A549 (cell line): ENCODE measurements around the gene XRRA1. TPM values are rescaled to one million over a fixed set of nuclear protein-coding genes. Genes with fewer than 3 reads are reported as not detected.

Experiments used
- ATAC-seq, 2 experiments: fragments of 200-7000 bp in 1 of 2; fragments of >200 bp in 1 of 2; cut with Nextera tagmentation in 1 of 2; cut with Tn5 transposase in 1 of 2; 3 replicates each; pipeline versions ENCODE4 v1.8.0 to v1.9.1; 2018 to 2020; ENCODE audit warnings: mild to moderate bottlenecking in 1 of 2, moderate library complexity in 1 of 2
- CTCF ChIA-PET: fragments of 300-600 bp; sonication (Branson Sonifier 250); formaldehyde crosslinking; extraction: SDS; loops from one replicate; lab custom pipeline; 2021; ENCODE audit warnings: antibody characterized with exemption, inconsistent platforms; lab: Yijun Ruan, JAX
- POLR2A ChIA-PET: fragments of 350-600 bp; formaldehyde crosslinking; extraction: SDS; loops from one replicate; lab custom pipeline; 2021; ENCODE audit warnings: antibody characterized with exemption, inconsistent platforms; lab: Yijun Ruan, JAX
- DNase-seq, 2 experiments: peaks; one replicate each; pipeline versions ENCODE4 v3.0.0 to v3.0.0-alpha.2; 2011 to 2016; ENCODE audit warnings: low read depth in 1 of 2, low spot score in 1 of 2
- FAIRE-seq: peaks from 2 replicates; lab custom pipeline; 2011; peaks lifted over from hg19 to GRCh38; lab: Jason Lieb, UNC
- H3K27ac ChIP-seq, 2 experiments: fragments of >200 bp; sonication (Bioruptor Twin); formaldehyde crosslinking; 3 replicates each; pipeline ENCODE4 v1.5.1; 2016 to 2017
- H3K4me1 ChIP-seq: fragments of >200 bp; sonication (Bioruptor Twin); formaldehyde crosslinking; 3 replicates; pipeline ENCODE4 v1.6.1; 2016
- H3K4me2 ChIP-seq: fragments of >200 bp; sonication (Bioruptor Twin); formaldehyde crosslinking; 3 replicates; pipeline ENCODE4 v1.6.1; 2016
- H3K4me3 ChIP-seq: fragments of >200 bp; sonication (Bioruptor Twin); formaldehyde crosslinking; 3 replicates; pipeline ENCODE4 v1.5.1; 2016
- H3K9me3 ChIP-seq: fragments of >200 bp; sonication (Bioruptor Twin); formaldehyde crosslinking; 3 replicates; pipeline ENCODE4 v1.6.1; 2016
- BCL3 ChIP-seq: fragments of >200 bp; sonication (Bioruptor Twin); formaldehyde crosslinking; IDR thresholded peaks from 3 replicates; pipeline ENCODE4 v1.6.1; 2016
- BHLHE40 ChIP-seq: IDR thresholded peaks from 2 replicates; pipeline ENCODE4 v1.6.1; 2012; ENCODE audit warnings: low read depth, low read length, inconsistent platforms
- CBX8 ChIP-seq: fragments of 200-600 bp; sonication (generic); IDR thresholded peaks from 2 replicates; pipeline ENCODE4 v1.6.1; 2016
- CHD2 ChIP-seq: fragments of 150-350 bp; IDR thresholded peaks from 2 replicates; pipeline ENCODE4 v1.6.1; 2014; ENCODE audit warnings: low read length; ENCODE audit not compliant: partially characterized antibody
- CTCF ChIP-seq: fragments of >200 bp; sonication (Bioruptor Twin); formaldehyde crosslinking; IDR thresholded peaks from 3 replicates; pipeline ENCODE4 v1.5.1; 2016
- EHF ChIP-seq: fragments of 250-450 bp; sonication (Bioruptor Pico); IDR thresholded peaks from 2 replicates; pipeline ENCODE4 v1.5.0; 2020; ENCODE audit warnings: mild to moderate bottlenecking
- EP300 ChIP-seq, 2 experiments: fragments of >200 bp; sonication (Bioruptor Twin); formaldehyde crosslinking; IDR thresholded peaks; 2 replicates in 1 of 2; 3 replicates in 1 of 2; pipeline ENCODE4 v1.6.1; 2016 to 2017
- ESRRA ChIP-seq: fragments of 150-350 bp; IDR thresholded peaks from 2 replicates; pipeline ENCODE4 v1.6.1; 2014; ENCODE audit warnings: mild to moderate bottlenecking, low read length, borderline replicate concordance
- FOSL2 ChIP-seq, 2 experiments: fragments of 450-650 bp in 1 of 2; fragments of >200 bp in 1 of 2; sonication (Bioruptor Twin) in 1 of 2; formaldehyde crosslinking; IDR thresholded peaks; 2 replicates each; pipeline versions ENCODE4 v1.5.0 to v1.6.1; 2016 to 2020; ENCODE audit warnings: mild to moderate bottlenecking in 1 of 2, moderate library complexity in 1 of 2
- GATA3 ChIP-seq: IDR thresholded peaks from 2 replicates; pipeline ENCODE4 v1.6.1; 2012; ENCODE audit warnings: borderline replicate concordance
- HES2 ChIP-seq: fragments of >200 bp; sonication (Bioruptor Twin); formaldehyde crosslinking; IDR thresholded peaks from 2 replicates; pipeline ENCODE4 v1.6.1; 2016
- HEYL ChIP-seq: fragments of 250-450 bp; sonication (Bioruptor Pico); IDR thresholded peaks from 2 replicates; pipeline ENCODE4 v1.8.0; 2021; ENCODE audit warnings: mild to moderate bottlenecking, moderate library complexity
- HOXB5 ChIP-seq: fragments of 250-450 bp; sonication (Bioruptor Pico); IDR thresholded peaks from 2 replicates; pipeline ENCODE4 v1.5.0; 2020; ENCODE audit warnings: mild to moderate bottlenecking, moderate library complexity
- JUN ChIP-seq, 2 experiments: fragments of >200 bp; sonication (Bioruptor Twin); formaldehyde crosslinking; IDR thresholded peaks; 2 replicates in 1 of 2; 3 replicates in 1 of 2; pipeline ENCODE4 v1.6.1; 2016 to 2017
- JUNB ChIP-seq: fragments of >200 bp; sonication (Bioruptor Twin); formaldehyde crosslinking; IDR thresholded peaks from 2 replicates; pipeline ENCODE4 v1.6.1; 2016
- KDM1A ChIP-seq: fragments of 200-600 bp; sonication (generic); IDR thresholded peaks from 2 replicates; pipeline ENCODE4 v1.6.1; 2016; ENCODE audit warnings: low read depth, mild to moderate bottlenecking
- MAFK ChIP-seq: fragments of 450-650 bp; IDR thresholded peaks from 2 replicates; pipeline ENCODE4 v1.6.1; 2014; ENCODE audit not compliant: partially characterized antibody
- POLR2A ChIP-seq: IDR thresholded peaks from 2 replicates; pipeline ENCODE4 v1.6.1; 2012; ENCODE audit warnings: mild to moderate bottlenecking, low read length
- POLR2AphosphoS2 ChIP-seq: conservative IDR thresholded peaks from 2 replicates; pipeline ENCODE4 v1.6.1; 2012; ENCODE audit warnings: low read length, improper control_type of control experiment, inconsistent platforms
- RAD21 ChIP-seq, 2 experiments: fragments of >200 bp in 1 of 2; sonication (Bioruptor Twin) in 1 of 2; formaldehyde crosslinking in 1 of 2; IDR thresholded peaks in 1 of 2; conservative IDR thresholded peaks in 1 of 2; 2 replicates in 1 of 2; 3 replicates in 1 of 2; pipeline ENCODE4 v1.6.1; 2012 to 2018; ENCODE audit warnings: inconsistent platforms in 1 of 2
- RARB ChIP-seq: fragments of 250-450 bp; sonication (Bioruptor Pico); IDR thresholded peaks from 2 replicates; pipeline ENCODE4 v1.8.0; 2021; ENCODE audit warnings: mild to moderate bottlenecking, moderate library complexity
- RCOR1 ChIP-seq: fragments of 150-350 bp; IDR thresholded peaks from 2 replicates; pipeline ENCODE4 v1.6.1; 2014; ENCODE audit warnings: antibody characterized with exemption, low read length, low read depth
- RFX5 ChIP-seq: fragments of 450-650 bp; IDR thresholded peaks from 2 replicates; pipeline ENCODE4 v1.7.1; 2014; ENCODE audit warnings: antibody characterized with exemption, mild to moderate bottlenecking, moderate library complexity
- SMC3 ChIP-seq: fragments of >200 bp; sonication (Bioruptor Twin); formaldehyde crosslinking; IDR thresholded peaks from 3 replicates; pipeline ENCODE4 v1.6.1; 2018; ENCODE audit warnings: inconsistent platforms
- USF2 ChIP-seq: fragments of 450-650 bp; IDR thresholded peaks from 2 replicates; pipeline ENCODE4 v1.6.1; 2014; ENCODE audit warnings: antibody characterized with exemption
- ZFP36 ChIP-seq: fragments of 450-650 bp; IDR thresholded peaks from 2 replicates; pipeline ENCODE4 v1.6.1; 2014; ENCODE audit warnings: borderline replicate concordance; ENCODE audit not compliant: partially characterized antibody
- ZSCAN20 ChIP-seq: fragments of 250-450 bp; sonication (Bioruptor Pico); IDR thresholded peaks from 2 replicates; pipeline ENCODE4 v1.8.0; 2022; ENCODE audit warnings: mild to moderate bottlenecking, moderate library complexity
- WGBS: methylation state at CpG from one replicate; pipeline ENCODE4 v1.1.6; 2017; ENCODE audit errors: missing lambda C conversion rate; 5-methylcytosine and 5-hydroxymethylcytosine counted together
- polyA plus RNA-seq, 4 experiments: library from polyadenylated mRNA; depleted of rRNA in 3 of 4; stranded (reverse); fragments of >200 nt; fragmentation: RNase III in 1 of 4; extraction: RNeasy Plus Mini Kit Qiagen cat#74134 plus additional on column Dnase treatment in 1 of 4; gene quantifications; 2 replicates in 3 of 4; 3 replicates in 1 of 4; pipeline ENCODE4 v1.2.3, GENCODE V29; 2011 to 2017

The XRRA1 gene
- polyA plus RNA-seq, 2 of the 4 experiments (the other 2 are of a cell fraction), result 6.6 to 10.6 TPM

GRCh38 chr11:74984730-74985129 lies 35.8 kb upstream of the XRRA1 start:
- no peak for ATAC-seq
- no peak overlapping the region for H3K4me2 ChIP-seq
- H3K27ac ChIP-seq, result no peak overlapping the region
- TF ChIP-seq JUNB (no peak), FOSL2 (IDR thresholded peaks at IDR 0.05) (no peak), FOSL2 (CRISPR knock-in tag; IDR thresholded peaks at IDR 0.05) (no peak), JUN (IDR thresholded peaks at IDR 0.05) (no peak), MAFK (no peak), RARB (no peak), BCL3 (no peak), RAD21 (conservative IDR thresholded peaks at IDR 0.05 in 1 of 2, IDR thresholded peaks at IDR 0.05 in 1 of 2) (no peak), EP300 (IDR thresholded peaks at IDR 0.05) (no peak), ZFP36 (no peak), CHD2 (no peak), HEYL (CRISPR knock-in tag) (no peak), SMC3 (no peak), CTCF (no peak)
- TF ChIP-seq, all 56 proteins: peak for 0
- DNase-seq, result no peak
- no peaks in the 10 kb centered on the region for H3K9me3 ChIP-seq
- CTCF ChIA-PET, result interaction anchor here (1.3 kb wide), 1 partner anchor 424 kb away, joined by 3 read pairs; no protein-coding TSS in a partner anchor
- H3K4me1 ChIP-seq, result peaks cover 7% of the 10 kb centered on the region; the same call in 2 of the 3 replicates
- H3K4me3 ChIP-seq, result no peak overlapping the region
- no peak for FAIRE-seq
- WGBS, result 84% methylated on average over 2 of the region's 2 CpGs
- POLR2A ChIA-PET, result no interaction called here

- Histone ChIP-seq H3K4me2 (no peak overlapping the region), H3K4me1 (0 out of 3 replicates have a peak, but pooled peaks cover 3% of the 10 kb centered on the region), H3K9me3 (no peaks in the 10 kb centered on the region), H3K27ac (no peak overlapping the region), H3K4me3 (no peak overlapping the region)
- ATAC-seq (no peak), FAIRE-seq (no peak), DNase-seq (no peak)
- TF ChIP-seq GATA3 (no peak), ESRRA (no peak), BHLHE40 (no peak), USF2 (no peak), EP300 (IDR thresholded peaks at IDR 0.05) (no peak), POLR2A (no peak)
- ChIA-PET POLR2A (no interaction called here), CTCF (no interaction called here)
- 89% methylated on average over 3 of the region's 3 CpGs for WGBS
These were observed 35.2 kb upstream of the XRRA1 start for GRCh38 chr11:74984070-74984469.

GRCh38 chr11:74981888-74982287 lies 33.0 kb upstream of the XRRA1 start:
- Histone ChIP-seq H3K9me3 (no peaks in the 10 kb centered on the region), H3K4me2 (no peak overlapping the region)
- FAIRE-seq, result no peak
- no peak for ATAC-seq
- no peak for TF ChIP-seq HEYL (CRISPR knock-in tag)
- TF ChIP-seq HOXB5 (CRISPR knock-in tag), result no peak
- no peak for TF ChIP-seq ZFP36
- no peak for TF ChIP-seq CBX8
- TF ChIP-seq RAD21 (conservative IDR thresholded peaks at IDR 0.05 in 1 of 2, IDR thresholded peaks at IDR 0.05 in 1 of 2), result no peak
- TF ChIP-seq ZSCAN20 (CRISPR knock-in tag), result no peak
- TF ChIP-seq RFX5, result no peak
- no peak for TF ChIP-seq KDM1A
- no peak for TF ChIP-seq EP300 (IDR thresholded peaks at IDR 0.05)
- no peak for TF ChIP-seq EHF
- TF ChIP-seq POLR2AphosphoS2, result no peak
- no peak for TF ChIP-seq JUNB
- no peak for TF ChIP-seq RCOR1
- TF ChIP-seq HES2, result no peak
- TF ChIP-seq, all 56 proteins: peak for 0
- WGBS, result 96% methylated on average over 1 of the region's 1 CpG
- ChIA-PET CTCF (interaction anchor here (1.1 to 2.6 kb wide), 4 partner anchors 10 to 267 kb away, joined by 3 to 10 read pairs (median 6); no protein-coding TSS in a partner anchor), POLR2A (no interaction called here)
- Histone ChIP-seq H3K27ac (no peak overlapping the region), H3K4me3 (no peak overlapping the region), H3K4me1 (no peaks in the 10 kb centered on the region)
- DNase-seq, result no peak
